ENCODE measurements around the gene ETNK1.

Gene ETNK1

DNA sequence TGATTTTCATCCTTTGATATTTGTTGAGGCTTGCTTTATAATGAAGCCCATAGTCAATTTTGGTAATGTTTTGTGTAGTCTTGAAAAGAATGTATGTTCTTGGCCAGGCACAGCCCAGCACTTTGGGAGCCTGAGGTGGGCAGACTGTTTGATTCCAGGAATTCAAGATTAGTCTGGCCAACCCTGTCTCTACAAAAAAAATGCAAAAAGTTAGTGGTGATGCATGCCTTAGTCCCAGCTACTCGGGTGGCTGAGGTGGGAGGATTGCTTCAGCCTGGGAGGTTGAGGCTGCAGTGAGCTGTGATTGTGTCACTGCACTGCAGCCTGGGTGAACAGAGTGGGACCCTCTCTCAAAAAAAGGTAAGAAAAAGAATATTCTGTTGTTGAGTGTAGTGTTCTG is 10.8 kb downstream of the ETNK1 start:
- no peak for DNase-seq (ENCODE audit: low read depth)

- no peak for DNase-seq (ENCODE audit: low read depth)
These were observed 15.9 kb downstream of the ETNK1 start for GRCh38 chr12:22640851-22641250.

GRCh38 chr12:22641353-22642053 is 16.5 kb downstream of the ETNK1 start:
- DNase-seq (ENCODE audit: low read depth) = no peak

- DNase-seq (ENCODE audit: low read depth) = no peak
These were observed 23.7 kb downstream of the ETNK1 start for GRCh38 chr12:22648668-22649067.

DNA sequence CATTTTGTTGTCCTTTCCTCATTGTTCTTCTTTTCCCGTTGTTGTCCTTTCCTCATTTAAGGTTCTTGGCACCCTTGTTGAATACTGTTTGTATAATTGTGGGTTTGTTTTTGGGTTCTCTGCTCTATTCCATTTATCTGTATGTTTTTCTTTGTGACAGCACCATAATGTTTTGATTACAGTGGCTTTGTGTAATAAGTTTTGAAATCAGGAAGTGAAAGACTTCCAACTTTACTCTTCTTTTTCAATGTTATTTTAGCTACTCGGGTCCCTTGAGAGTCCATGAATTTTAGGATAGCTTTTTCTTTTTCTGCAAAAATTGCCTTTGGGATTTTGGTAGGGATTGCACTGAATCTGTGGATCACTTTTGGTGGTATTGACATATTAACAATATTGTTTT is 28.1 kb downstream of the ETNK1 start:
- DNase-seq (ENCODE audit: low read depth) = no peak

GRCh38 chr12:22653791-22654190 is 28.8 kb downstream of the ETNK1 start:
- DNase-seq (ENCODE audit: low read depth) = no peak

GRCh38 chr12:22656376-22656775 is 31.4 kb downstream of the ETNK1 start:
- no peak for DNase-seq (ENCODE audit: low read depth)

GRCh38 chr12:22656831-22657230 is 31.9 kb downstream of the ETNK1 start:
- no peak for DNase-seq (ENCODE audit: low read depth)

- DNase-seq (ENCODE audit: low read depth) = no peak
These were observed 32.6 kb downstream of the ETNK1 start for GRCh38 chr12:22657538-22657937.

DNA sequence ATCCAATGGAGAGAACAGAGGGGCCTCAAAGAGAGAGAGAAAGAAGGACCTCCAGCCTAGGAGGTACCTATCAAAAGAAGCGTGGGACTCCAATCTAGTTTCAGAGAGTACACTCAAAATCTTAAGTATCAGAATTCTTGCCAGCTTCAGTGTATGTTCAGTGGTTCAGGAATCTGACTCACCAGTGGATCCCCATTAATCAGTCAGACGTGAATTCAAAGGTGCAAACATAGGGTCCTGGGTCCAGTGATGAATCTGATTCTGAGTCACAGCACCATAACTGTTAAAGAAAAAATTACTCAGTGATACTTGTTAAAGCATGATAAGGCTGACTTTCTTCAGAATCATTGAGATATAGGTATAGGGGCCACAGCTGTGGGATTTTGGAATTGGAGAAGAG is 33.2 kb downstream of the ETNK1 start:
- no peak for DNase-seq (ENCODE audit: low read depth)

- no peak for DNase-seq (ENCODE audit: low read depth)
These were observed 37.4 kb downstream of the ETNK1 start for GRCh38 chr12:22662356-22662755.

DNA sequence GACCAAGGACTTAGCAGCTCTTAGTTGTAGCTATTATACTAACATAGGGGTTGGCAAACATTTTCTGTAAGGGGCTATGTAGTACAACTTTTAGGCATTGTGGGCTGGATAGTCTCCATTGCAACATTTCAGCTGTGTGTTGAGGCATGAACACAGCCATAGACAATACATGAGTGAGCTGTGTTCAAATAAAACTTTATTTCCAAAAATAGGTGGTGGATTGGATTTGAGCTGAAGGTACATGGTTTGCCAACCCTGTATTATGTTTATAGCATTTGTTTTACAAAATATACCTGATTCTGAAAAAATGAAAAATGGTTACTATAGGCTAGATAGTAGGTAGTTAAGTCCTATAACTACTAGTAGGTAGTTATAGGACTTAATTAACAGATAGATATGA is 40.5 kb downstream of the ETNK1 start:
- no peak for DNase-seq (ENCODE audit: low read depth)

- no peak for DNase-seq (ENCODE audit: low read depth)
These were observed 42.2 kb downstream of the ETNK1 start for GRCh38 chr12:22667122-22667521.

DNA sequence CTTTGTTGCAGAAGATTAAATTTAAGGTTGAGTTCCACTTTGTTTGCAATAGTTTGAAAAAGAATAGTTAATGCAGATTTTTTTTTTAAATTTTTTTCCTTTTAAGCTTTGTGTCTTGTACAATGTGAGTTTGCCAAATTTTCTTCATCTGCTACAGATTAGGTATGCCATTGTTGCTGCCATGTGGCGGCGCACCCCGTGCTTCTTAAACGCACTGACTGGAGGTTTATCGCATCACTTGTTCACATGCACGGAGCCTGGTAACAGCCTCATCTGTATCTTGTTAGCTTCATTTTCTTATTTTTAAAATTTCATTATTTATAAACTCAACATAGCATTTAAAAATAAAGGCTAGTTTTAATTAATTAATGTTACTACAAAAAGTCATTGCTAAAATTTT is 43.5 kb downstream of the ETNK1 start:
- no peak for DNase-seq (ENCODE audit: low read depth)

DNA sequence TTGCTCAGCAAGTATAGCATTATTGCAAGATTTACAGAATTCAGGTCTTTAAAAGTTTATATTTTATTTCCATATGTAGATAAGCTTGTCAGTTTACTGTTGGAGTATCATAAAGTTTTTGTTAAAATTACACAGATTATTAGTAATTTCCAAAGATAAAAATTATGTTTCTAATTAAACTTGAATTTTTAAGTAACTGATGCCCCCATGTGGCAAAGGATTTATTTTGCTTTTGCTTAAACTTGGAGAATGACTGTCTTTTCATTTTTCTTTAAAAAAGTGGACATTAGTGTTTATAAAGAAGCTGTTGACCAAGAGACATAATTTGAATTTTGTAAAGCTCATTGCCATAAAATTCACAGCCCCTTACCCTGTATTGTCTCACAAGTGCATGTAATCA is 45.8 kb downstream of the ETNK1 start:
- no peak for DNase-seq (ENCODE audit: low read depth)

DNA sequence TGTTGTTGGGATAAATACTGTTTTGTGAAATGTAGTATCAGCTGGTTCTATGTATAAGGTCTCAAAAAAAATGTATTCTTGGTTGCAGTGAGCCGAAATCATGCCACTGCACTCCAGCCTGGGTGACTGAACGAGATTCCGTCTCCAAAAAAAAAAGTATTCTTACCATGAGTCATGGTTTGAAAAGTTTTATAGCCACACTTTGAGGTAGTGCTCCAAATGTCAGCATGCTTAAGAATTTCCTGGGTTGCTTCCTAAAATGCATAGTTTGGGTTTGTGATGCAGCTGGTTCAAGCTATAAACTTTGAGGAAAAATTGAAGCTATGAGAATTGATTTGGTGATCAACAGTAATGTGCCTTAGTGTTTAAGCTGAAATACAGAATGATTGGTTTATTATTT is 48.0 kb downstream of the ETNK1 start:
- DNase-seq (ENCODE audit: low read depth) = no peak

GRCh38 chr12:22677781-22678574 is 53.0 kb downstream of the ETNK1 start:
- no peak for DNase-seq (ENCODE audit: low read depth)

GRCh38 chr12:22682663-22683062 is 57.7 kb downstream of the ETNK1 start:
- DNase-seq (ENCODE audit: low read depth) = no peak

GRCh38 chr12:22683131-22683530 is 58.2 kb downstream of the ETNK1 start:
- no peak for DNase-seq (ENCODE audit: low read depth)

- DNase-seq (ENCODE audit: low read depth) = no peak
These were observed 59.5 kb downstream of the ETNK1 start for GRCh38 chr12:22684140-22685118.

- DNase-seq (ENCODE audit: low read depth) = no peak
These were observed 61.2 kb downstream of the ETNK1 start for GRCh38 chr12:22686193-22686592.

DNA sequence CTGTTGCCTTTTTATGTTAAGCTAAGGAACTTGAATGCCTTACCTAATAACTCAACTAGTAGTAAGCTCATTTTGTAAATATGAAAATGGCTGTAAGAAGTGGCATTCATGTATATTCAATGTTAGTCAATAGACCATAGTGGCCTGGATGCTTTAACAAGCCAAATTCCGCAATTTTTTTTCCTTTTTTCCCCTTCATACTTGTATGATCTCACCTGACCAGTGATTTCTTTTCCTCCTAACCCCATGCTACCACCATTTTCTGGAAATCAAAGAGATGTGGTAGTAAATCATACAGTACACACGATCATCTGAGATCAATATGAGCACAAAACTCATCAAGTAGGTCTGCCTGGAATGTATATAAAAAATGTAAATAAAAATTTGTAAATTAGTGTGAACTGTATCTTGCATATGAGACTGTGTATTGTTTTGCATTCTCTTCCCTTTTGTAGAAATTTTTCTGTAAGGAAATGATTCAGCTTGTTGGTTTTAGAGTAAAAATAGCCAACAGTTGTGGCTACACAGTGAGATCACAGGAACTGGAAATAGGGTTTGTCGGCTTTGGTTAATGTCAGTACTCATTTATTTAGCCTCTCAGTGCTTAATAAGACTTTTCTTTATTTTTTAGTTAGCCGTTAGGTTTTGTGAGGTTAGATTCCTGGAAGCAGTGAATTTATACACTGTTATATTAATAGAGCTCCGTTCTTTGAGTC is 62.5 kb downstream of the ETNK1 start:
- DNase-seq (ENCODE audit: low read depth) = no peak
